ENCODE measurements around the gene B3GNT3. TPM values are rescaled to one million over a fixed set of nuclear protein-coding genes. Genes with fewer than 3 reads are reported as not detected.
A peak's percentile ranks its signal among the peaks of the same experiment; 100 is the strongest.

The B3GNT3 gene
- total RNA-seq = under 1 TPM in 1 of 2 donors, not detected in 1; 0.18 TPM
- long read RNA-seq = 0 reads

DNA sequence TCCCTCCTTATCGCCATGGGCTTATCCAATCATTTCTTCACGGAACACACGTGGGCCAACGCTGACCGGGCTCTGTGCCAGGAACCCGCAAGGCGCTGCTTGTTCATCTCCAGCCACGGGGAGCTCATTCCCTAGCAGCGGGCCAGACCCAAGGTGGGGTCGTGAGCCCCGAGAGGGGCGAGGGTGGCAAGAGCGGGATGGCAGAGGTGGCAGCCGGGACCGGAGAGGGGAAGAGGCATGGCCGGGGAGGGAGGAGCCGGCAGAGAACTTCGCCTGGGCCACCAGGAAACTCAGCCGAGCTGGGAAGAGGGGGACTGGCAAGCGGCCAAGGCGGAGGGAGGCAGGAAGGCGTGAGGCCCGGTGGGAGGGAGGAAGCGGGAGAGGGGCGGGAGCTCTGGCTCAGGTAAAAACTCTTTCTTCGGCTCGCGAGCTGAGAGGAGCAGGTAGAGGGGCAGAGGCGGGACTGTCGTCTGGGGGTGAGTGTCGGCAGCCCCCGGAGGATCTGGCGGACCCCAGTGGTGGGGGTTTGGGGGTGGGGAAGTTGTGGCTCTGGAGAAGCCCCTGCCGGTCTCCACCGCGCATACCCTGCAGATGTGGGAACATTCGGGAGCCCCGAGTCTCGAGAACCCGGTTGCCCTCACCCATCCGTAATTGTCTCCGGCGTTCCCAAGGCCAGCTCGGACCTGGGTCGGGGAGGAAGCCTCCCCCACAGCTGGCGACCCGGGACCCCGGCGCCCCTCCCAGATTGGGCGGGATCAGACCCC lies at the start of gene B3GNT3:
TSS of gene B3GNT3 (plus strand) at position 408 of the 764 bp plus-strand sequence. CDS start 12,670 bp downstream, outside the sequence.
- intact Hi-C loops (cut with DNase I) = no loop called here
- DNase-seq = peak; percentile 51
- peak in 1 of 2 donors; percentile 38 for ATAC-seq

GRCh38 chr19:17747205-17748098 lies 47.5 kb upstream of the B3GNT3 start:
- DNase-seq (peak; percentile 96), ATAC-seq (peak; percentile 99 to 100)

GRCh38 chr19:17748884-17749638 lies 45.9 kb upstream of the B3GNT3 start:
- no peak for DNase-seq
- intact Hi-C loops (cut with DNase I) = no loop called here
- ATAC-seq = no peak

More at GRCh38 chr19:17747205-17748098, 47.5 kb upstream of the B3GNT3 start:
- intact Hi-C loops (cut with DNase I) = no loop called here

DNA sequence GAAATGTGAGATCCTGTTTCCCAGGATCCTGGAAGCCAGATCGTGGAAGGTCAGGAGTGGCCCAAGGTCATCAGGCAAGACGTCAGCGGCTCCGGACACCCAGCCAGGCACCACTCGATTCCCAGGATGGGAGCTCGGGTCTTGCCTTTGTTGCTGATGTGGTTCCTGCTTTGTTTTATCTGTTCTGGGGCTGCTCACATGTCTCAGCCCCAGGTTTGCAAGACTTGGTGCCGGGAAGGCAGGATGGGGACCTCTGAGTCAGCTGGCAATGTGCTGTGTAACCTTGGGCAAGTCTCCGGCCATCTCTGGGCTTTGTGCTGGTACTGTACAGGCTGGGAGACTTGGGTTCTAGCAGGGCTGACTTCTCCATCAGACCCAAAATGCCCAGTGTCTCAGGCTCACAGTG lies 45.0 kb upstream of the B3GNT3 start:
- intact Hi-C loops (cut with DNase I) = no loop called here
- ATAC-seq (no peak), DNase-seq (no peak)

- ATAC-seq (no peak), DNase-seq (peak; percentile 48)
- intact Hi-C loops (cut with DNase I) = no loop called here
These were observed 43.6 kb upstream of the B3GNT3 start, which contains the start of gene FCHO1 for GRCh38 chr19:17751103-17751911. FCHO1 (plus strand) TSS chr19:17751477; CDS start chr19:17755165, 3,688 bp downstream.

DNA sequence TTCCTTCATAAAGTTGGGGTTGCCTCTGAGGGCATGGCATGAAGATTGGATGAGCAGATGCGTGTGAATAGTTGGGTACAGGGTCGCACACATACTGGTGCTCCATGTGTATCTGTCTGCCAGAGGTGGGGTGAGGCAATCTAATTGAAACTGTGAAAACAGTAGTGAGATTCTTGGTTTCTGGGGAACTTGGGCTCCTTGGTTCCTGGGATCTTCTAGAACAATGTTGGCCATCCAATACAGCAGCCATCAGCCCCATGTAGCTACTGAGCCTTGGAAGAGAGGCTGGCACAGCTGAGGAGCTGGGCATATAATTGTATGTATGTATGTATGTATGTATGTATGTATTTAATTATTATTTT lies 43.0 kb upstream of the B3GNT3 start:
- no peak for ATAC-seq

GRCh38 chr19:17752865-17753639 lies 41.9 kb upstream of the B3GNT3 start:
- no peak for DNase-seq
- intact Hi-C loops (cut with DNase I) = no loop called here
- ATAC-seq = no peak

More for the DNA sequence above, 43.0 kb upstream of the B3GNT3 start:
- intact Hi-C loops (cut with DNase I) = no loop called here
- DNase-seq = no peak

GRCh38 chr19:17753976-17754375 lies 41.0 kb upstream of the B3GNT3 start:
- intact Hi-C loops (cut with DNase I) = no loop called here
- DNase-seq = no peak
- ATAC-seq = no peak

- ATAC-seq (no peak), DNase-seq (no peak)
- intact Hi-C loops (cut with DNase I) = no loop called here
These were observed 40.1 kb upstream of the B3GNT3 start for GRCh38 chr19:17754634-17755442.

DNA sequence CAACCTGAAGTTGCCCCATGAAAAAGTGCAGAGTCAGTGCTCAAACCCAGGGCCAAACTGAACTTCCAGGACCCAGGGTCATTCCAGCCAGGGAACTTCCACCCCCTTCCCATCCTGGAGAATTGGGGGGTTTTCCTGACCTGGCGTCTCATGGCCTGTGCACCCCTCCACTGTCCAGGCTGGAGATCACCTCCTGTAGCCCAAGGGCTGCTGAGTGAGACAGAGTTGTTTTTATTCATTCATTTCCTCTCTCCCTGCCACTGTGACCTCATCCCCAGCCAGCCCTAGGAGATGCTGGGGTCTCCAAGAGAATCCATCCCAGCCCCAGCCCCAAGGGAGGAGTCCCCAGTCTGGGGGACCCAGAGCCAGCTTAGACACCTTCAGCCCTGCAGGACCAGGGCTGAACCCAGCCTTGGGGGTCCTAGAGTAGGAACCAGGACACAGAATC lies 39.5 kb upstream of the B3GNT3 start:
- DNase-seq = no peak
- intact Hi-C loops (cut with DNase I) = no loop called here
- no peak for ATAC-seq

DNA sequence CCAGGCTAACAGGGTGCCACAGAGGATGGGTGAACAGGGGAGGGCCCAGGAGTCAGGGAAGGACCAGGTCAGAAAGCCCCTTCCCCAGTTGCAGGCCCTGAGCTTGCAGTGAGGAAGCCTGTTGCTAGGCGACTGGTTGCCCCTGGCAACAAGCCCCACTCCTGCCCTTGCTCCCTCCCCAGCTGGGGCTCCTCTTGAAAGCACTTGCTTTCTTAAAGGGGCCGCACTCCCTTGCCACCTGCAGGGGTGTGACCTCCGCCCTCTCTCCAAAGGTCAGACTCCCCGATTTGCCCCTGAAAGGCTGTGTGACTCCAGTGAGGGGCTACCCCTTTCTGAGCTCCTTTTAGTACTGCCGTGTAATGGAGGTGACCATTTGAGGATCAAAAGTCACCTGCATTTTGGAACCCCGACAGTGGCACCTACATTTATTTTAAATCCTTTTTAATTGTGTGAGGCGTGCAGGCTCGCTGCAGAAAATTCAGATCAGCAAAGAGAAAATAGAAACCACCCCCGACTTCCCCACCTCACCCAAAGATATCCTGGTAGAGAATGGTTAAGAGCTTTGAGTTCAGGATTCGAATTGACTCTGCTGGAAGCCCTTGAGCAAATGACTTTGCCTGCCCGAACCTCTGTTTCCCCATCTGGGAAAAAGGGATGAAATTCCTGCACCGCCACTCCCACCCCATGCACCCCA lies 38.8 kb upstream of the B3GNT3 start:
- DNase-seq (no peak), ATAC-seq (peak in 1 of 2 donors; percentile 50)
- intact Hi-C loops (cut with DNase I) = no loop called here

GRCh38 chr19:17757125-17757524 lies 37.8 kb upstream of the B3GNT3 start:
- ATAC-seq = peak; percentile 94
- peak; percentile 63 for DNase-seq
- intact Hi-C loops (cut with DNase I) = no loop called here

- ATAC-seq = no peak
These were observed 36.4 kb upstream of the B3GNT3 start for GRCh38 chr19:17758515-17758914.

DNA sequence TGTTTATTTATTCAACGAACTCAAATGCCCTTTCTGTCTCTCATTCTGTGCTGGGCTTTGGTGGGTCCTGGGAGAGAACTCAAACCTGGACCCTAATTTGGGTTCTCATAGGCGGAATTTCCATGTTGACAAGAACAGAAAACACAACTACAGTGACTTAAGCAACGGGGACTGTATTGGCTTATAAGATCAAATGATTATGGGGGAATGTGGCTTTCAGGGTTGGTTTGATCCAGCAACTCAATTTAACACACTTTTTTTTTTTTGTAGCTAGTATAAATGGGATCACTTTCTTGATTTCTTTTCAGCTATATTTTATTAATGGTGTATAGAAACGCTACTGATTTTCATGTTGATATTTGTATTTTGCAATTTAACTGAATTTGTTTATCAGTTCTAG lies 33.8 kb upstream of the B3GNT3 start:
- DNase-seq (no peak), ATAC-seq (no peak)
- intact Hi-C loops (cut with DNase I) = no loop called here

More at GRCh38 chr19:17758515-17758914, 36.4 kb upstream of the B3GNT3 start:
- no peak for DNase-seq
- intact Hi-C loops (cut with DNase I) = no loop called here

- ATAC-seq = no peak
- intact Hi-C loops (cut with DNase I) = no loop called here
- DNase-seq = no peak
These were observed 32.3 kb upstream of the B3GNT3 start for GRCh38 chr19:17762505-17763229.

DNA sequence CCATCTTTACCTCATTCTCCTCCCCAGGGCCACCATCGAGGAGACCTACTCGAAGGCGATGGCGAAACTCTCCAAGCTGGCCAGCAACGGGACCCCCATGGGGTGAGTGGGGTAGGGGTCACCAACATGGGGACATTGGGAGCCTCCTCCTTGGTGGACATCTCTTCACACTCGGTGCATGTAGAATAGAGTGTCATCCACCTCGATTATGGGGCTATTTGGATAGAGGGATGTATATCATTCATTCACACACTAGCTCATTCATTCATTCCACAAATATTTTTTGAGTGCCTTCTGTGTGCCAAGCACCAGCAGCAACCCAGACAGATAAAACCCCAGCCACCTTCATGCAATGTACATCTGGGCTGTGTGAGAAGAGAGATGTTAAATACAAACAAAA lies 30.6 kb upstream of the B3GNT3 start:
- no peak for DNase-seq
- intact Hi-C loops (cut with DNase I) = no loop called here
- no peak for ATAC-seq

Measured in left cardiac atrium (tissue), 4 donors.